Lung (tissue), 12 donors: ENCODE data around the gene FBRS. TPM values are rescaled to one million over a fixed set of nuclear protein-coding genes. Genes with fewer than 3 reads are reported as not detected.
A peak's percentile ranks its signal among the peaks of the same experiment; 100 is the strongest.

Experiments used
- ATAC-seq: fragments of 200-7000 bp; cut with Tn5 transposase; one replicate; pipeline ENCODE4 v1.9.1; 2020; ENCODE audit warnings: moderate number of reproducible peaks; ENCODE audit not compliant: insufficient read depth, low FRiP score
- DNase-seq, 3 donors: peaks; one replicate each; pipeline ENCODE4 v3.0.0-alpha.2; 2013 to 2017
- H3K27ac ChIP-seq, 2 donors: one replicate each; pipeline ENCODE4 v1.5.1; 2013; ENCODE audit warnings: mild to moderate bottlenecking in 2 of 2, moderate library complexity in 2 of 2, control low read depth in 1 of 2, inconsistent platforms in 1 of 2, low read depth in 1 of 2, low read length in 1 of 2
- H3K27me3 ChIP-seq, 3 donors: one replicate each; pipeline ENCODE4 v1.5.1; 2013; ENCODE audit warnings: low read length in 2 of 3; ENCODE audit not compliant: control insufficient read depth in 3 of 3, insufficient read depth in 3 of 3
- H3K36me3 ChIP-seq, 4 donors: one replicate each; pipeline ENCODE4 v1.5.1; 2013; ENCODE audit warnings: low read length in 4 of 4, mild to moderate bottlenecking in 1 of 4, moderate library complexity in 1 of 4; ENCODE audit not compliant: control insufficient read depth in 4 of 4, insufficient read depth in 4 of 4
- H3K4me1 ChIP-seq, 5 donors: one replicate each; pipeline ENCODE4 v1.5.1; 2013; ENCODE audit warnings: low read length in 5 of 5, mild to moderate bottlenecking in 2 of 5, moderate library complexity in 1 of 5; ENCODE audit not compliant: control insufficient read depth in 5 of 5, insufficient read depth in 5 of 5
- H3K4me3 ChIP-seq: one replicate; pipeline ENCODE4 v1.5.1; 2013; ENCODE audit warnings: mild to moderate bottlenecking, control low read depth, moderate library complexity
- H3K9ac ChIP-seq, 2 donors: one replicate each; pipeline ENCODE4 v1.5.1; 2013; ENCODE audit warnings: low read length in 2 of 2, control low read depth in 1 of 2; ENCODE audit not compliant: insufficient read depth in 1 of 2
- H3K9me3 ChIP-seq, 4 donors: one replicate each; pipeline ENCODE4 v1.5.1; 2013; ENCODE audit warnings: low read length in 3 of 4, mild to moderate bottlenecking in 1 of 4, moderate library complexity in 1 of 4; ENCODE audit not compliant: control insufficient read depth in 4 of 4, insufficient read depth in 3 of 4
- WGBS, 2 donors: extraction: QIAGEN DNeasy Blood & Tissue Kit; methylation state at CpG; one replicate each; pipeline ENCODE4 v1.1.7; 2013; 5-methylcytosine and 5-hydroxymethylcytosine counted together
- polyA plus RNA-seq, 2 donors: library from polyadenylated mRNA; stranded (reverse); fragments of 200-250 nt; gene quantifications; one replicate each; pipeline ENCODE4 v1.2.1, GENCODE V29; 2013
- total RNA-seq, 2 donors: library from RNA; depleted of rRNA in 1 of 2; stranded (reverse); fragments of >200 nt in 1 of 2; gene quantifications; one replicate each; pipeline ENCODE4 v1.2.1, GENCODE V29; 2014 to 2021
- TF ChIP-seq, protein P1 (sequence below): IDR thresholded peaks from 2 replicates; pipeline ENCODE4 v1.5.1; 2012; ENCODE audit warnings: mild to moderate bottlenecking; ENCODE audit errors: control extremely low read depth, extremely low read depth
- donor health status: control.
- donor health status: control.
- donor health status: Bipolar disorder and iron deficiency.
- donor health status: healthy.
- donor health status: DM: yes; HTN: yes; CAD: no.

FBRS gene
- total and polyA plus RNA-seq, 4 donors, result 32.1 to 80.8 (median 55.6) TPM

- Histone ChIP-seq H3K36me3 (peaks cover 15 to 39% (median 24%) of the 10 kb centered on the region in 4 donors), H3K9ac (no peak overlapping the region), H3K27me3 (no peaks in the 10 kb centered on the region), H3K27ac (no peak overlapping the region), H3K9me3 (no peaks in the 10 kb centered on the region), H3K4me1 (peaks cover 4 to 28% (median 19%) of the 10 kb centered on the region in 5 donors), H3K4me3 (no peak overlapping the region)
- no peak for ATAC-seq
- TF ChIP-seq, protein P1, sequence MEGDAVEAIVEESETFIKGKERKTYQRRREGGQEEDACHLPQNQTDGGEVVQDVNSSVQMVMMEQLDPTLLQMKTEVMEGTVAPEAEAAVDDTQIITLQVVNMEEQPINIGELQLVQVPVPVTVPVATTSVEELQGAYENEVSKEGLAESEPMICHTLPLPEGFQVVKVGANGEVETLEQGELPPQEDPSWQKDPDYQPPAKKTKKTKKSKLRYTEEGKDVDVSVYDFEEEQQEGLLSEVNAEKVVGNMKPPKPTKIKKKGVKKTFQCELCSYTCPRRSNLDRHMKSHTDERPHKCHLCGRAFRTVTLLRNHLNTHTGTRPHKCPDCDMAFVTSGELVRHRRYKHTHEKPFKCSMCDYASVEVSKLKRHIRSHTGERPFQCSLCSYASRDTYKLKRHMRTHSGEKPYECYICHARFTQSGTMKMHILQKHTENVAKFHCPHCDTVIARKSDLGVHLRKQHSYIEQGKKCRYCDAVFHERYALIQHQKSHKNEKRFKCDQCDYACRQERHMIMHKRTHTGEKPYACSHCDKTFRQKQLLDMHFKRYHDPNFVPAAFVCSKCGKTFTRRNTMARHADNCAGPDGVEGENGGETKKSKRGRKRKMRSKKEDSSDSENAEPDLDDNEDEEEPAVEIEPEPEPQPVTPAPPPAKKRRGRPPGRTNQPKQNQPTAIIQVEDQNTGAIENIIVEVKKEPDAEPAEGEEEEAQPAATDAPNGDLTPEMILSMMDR, result no peak
- 96 to 97% methylated on average over 8 of the region's 8 CpGs for WGBS, 2 donors
- DNase-seq, result no peak
Measured at GRCh38 chr16:30656388-30656787, 1.8 kb upstream of the FBRS start.

DNA sequence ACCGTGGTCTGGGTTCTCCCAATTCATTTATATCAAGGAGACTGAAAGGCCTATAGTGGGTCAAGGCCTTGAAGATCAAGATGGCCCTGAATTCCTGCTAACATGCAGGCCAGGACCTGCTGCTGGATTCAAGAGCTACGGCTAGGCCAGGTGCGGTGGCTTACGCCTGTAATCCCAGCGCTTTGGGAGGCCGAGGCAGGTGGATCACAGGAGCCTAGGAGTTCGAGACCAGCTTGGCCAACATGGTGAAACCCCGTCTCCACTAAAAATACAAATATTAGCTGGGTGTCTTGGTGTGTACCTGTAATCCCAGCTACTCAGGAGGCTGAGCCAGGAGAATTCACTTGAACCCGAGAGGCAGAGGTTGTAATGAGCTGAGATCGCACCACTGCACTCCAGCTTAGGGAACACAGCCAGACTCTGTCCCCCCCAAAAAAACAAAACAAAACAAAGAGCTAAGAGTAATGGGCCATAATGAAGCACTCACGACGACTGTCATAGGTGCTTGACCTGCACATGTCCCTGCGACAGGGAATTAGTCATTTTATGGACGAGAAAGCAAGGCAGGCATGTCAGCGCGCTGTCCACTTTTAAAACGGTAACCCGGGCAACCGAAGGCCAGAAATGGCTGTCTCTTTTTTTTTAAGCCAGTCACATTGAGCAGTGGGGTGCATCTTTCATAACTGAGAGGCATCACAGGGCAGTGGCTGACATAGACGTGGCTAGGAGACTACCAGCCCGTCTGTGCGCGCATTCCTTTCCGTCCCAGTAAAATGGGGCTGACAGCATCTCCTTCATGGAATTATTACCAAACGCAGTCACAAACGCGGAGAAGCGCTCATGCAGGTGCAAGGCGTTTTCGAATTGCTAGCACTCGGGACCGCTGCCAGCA, 1.0 kb upstream of the FBRS start:
- Histone ChIP-seq H3K27ac (peak overlapping the region; percentile 80 to 90), H3K9ac (peak overlapping the region; percentile 46 to 57), H3K4me3 (no peak overlapping the region), H3K27me3 (no peaks in the 10 kb centered on the region), H3K9me3 (no peaks in the 10 kb centered on the region), H3K36me3 (peaks cover 15 to 44% (median 29%) of the 10 kb centered on the region in 4 donors), H3K4me1 (peaks cover 4 to 26% (median 15%) of the 10 kb centered on the region in 5 donors)
- ATAC-seq (no peak), DNase-seq (no peak)
- 33 to 40% methylated on average over 32 of the region's 32 CpGs for WGBS, 2 donors
- TF ChIP-seq, protein P1, result no peak

DNA sequence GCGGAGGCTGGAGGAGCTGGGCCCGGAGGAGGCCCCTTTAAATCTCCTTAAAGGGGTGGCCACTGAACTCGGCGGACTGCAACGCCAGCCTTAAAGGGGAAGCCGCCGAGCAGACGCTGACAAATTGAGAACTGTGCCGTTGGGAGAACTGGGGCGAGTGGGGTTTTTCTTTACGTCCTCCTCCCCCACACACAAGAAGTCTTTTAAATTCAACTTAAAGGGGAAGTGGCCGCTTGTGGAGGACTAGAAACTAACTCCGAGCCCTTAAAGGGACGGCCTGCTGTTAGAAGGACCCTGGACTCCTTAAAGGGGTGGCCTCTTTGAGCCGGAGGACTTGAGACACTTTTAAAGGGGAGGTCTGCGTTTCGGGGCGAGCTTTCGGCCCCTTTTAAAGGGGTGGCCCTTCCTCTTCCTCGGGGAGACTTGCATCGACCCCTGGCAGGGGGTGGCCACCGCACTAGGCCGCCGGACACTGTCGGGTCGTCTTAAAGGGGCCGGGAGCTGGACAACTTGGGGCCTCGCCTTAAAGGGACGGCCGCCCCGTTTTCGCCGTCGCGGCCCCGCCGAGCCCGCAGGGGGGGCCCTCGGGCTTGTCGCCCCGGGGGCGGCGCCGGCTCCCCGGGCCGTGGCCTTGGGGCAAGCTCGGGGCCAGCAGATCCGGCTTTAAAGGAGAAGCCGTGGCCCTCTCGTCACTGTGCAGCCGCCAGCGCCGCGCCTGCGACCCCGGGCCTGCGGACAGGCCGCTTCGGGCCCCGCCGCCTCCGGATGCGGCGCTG, 688 bp downstream of the FBRS start:
- Histone ChIP-seq H3K4me3 (peak overlapping the region; percentile 82), H3K27ac (peak overlapping the region; percentile 95 to 98), H3K27me3 (no peaks in the 10 kb centered on the region), H3K4me1 (peaks cover 4 to 26% (median 14%) of the 10 kb centered on the region in 5 donors), H3K9me3 (no peaks in the 10 kb centered on the region), H3K9ac (peak overlapping the region; percentile 75 to 97), H3K36me3 (peaks cover 20 to 49% (median 38%) of the 10 kb centered on the region in 4 donors)
- TF ChIP-seq, protein P1, result peak; percentile 30
- 0% methylated on average over 52 to 64 of the region's 64 CpGs for WGBS, 2 donors
- ATAC-seq (peak; percentile 72), DNase-seq (peak in 2 of 3 donors; percentile 99)
